Measurements from ENCODE around the gene TCIRG1.
"Not testable (repeated sequence)": the region's sequence is repeated elsewhere in the genome, so short reads cannot be mapped to it uniquely, and the experiment has no call there.

TCIRG1 gene

DNA sequence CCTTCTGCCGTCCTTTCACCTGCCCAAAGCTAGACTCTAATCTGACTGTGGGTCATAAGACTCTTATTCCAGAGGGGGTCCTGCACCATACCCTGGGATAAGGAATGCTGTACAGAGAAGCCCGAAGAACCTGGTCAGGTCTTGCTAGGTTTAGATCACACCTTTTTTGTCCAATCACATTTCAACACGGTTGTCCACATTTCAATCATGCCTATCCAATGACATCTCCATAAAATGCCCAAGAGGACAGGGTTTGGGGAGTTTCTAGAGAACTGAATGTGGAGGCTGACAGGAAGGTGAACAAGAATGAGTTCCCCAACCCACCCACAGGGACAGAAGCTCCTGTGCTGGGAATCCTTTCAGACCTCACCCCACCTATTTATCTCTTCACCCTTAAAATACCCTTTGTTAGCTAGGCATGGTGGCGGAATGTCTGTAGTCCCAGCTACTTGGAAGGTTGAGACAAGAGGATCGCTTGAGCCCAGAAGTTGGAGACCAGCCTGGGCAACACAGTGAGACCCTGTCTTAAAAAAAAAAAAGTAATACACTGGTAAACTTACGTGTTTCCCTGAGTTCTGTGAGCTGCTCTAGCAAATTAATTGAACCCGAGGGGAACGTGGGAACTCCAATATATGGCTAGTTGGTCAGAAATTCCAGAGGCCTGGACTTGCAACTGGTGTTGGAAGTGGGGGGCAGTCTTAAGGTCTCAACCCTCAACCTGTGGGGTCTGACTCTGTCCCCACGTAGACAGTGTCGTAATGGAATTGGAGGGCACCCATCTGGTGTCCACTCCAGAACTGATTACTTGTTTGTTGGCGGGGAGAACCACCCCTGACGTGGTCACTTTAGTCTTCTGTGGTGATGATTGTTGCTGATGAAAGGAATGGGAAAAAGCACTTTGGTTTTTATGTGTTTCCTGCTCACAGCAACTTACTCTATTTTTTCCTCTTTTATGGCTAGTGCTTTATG, 17.8 kb downstream of the TCIRG1 start:
- no peak for DNase-seq

DNA sequence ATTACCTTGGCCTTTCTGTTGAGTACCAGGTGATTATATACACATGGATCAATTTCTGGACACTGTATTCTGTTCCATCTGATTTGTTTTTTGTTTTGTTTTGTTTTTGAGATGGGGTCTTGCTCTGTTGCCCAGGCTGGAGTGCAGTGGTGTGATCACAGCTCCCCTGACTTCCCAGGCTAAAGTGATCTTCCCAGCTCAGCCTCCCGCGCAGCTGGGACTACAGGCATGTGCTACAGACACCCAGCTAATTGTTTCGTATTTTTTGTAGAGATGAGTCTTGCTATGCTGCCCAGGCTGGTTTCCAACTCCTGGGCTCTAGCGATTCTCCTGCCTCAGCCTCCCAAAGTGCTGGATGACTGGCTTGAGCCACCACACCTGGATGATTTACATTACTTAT, 19.0 kb downstream of the TCIRG1 start:
- no peak for DNase-seq

DNA sequence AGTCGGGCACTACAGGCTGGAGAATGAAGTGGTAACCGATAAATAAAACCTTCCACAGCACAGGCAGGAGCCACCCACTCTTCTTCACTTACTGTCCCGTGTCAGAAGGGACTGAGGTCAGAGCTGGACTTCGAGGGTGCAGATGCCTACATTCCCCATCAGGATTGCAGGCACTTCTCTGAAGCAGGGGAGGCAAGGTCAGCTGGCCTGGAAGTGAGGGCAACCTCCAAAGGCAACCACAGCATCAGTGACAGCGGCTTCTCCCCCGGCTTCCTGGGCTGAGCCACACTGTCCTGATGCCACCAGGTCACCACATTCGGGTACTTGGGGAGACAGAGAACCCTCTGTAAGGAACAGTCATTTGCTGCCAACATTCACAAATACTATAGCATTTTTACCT, 22.7 kb downstream of the TCIRG1 start:
- DNase-seq, result no peak

DNA sequence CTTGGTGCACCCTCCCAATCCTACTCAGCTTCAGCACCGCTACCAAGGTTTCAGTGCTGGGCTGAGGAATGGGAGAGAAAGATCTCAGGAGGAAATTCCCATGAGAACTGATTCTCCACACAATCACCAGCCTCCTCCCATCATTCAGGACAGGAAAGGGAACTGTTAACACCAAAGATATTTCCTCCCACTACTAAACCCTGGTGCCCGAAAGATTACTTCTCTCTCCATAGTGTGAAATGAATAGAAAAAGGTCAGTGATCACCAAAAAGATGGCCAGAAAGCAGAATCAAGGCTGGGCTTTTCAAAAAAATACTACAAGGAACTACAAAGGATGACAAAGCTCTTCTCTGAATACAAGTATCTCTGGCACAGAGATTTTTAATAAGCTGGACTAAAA, 26.1 kb downstream of the TCIRG1 start:
- no peak for DNase-seq

DNA sequence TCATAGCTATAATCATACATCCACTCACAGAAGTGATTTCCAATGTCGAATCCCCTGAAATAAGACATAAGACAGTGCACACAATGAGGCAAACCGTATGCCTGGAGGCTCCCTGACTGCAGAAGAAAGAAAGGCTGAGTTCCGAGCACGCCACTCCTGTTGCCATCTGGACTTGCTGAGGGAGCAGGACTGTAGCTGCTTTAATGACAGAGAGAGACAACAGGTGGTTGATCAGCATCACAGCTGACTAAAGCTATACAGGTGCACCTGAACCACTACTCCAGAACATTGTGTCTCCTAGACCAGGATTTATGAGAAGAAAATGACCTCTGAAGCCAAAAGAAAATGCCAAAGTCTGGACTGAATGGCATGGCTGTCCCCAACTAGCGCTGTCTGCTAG, 27.0 kb downstream of the TCIRG1 start:
- no peak for DNase-seq

DNA sequence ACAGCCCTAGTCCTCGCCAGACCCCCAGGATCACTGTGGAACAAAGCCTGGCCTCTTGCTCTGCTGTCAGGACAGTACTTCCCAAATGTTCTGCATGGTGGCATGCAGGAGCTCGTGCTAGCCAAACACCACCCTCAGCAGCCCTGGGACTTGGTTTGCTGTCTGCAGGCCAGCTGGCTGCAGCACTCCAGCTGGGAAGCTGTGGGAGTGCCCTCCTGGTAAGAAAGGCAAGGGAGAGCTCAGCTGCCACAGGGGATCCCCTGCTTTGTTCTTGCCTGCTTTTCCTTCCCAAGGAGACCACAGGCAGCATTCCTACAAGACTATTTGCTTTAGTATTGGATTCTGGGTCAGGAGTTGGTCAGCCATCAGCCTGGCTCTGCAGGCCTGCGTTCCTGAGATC, 27.9 kb downstream of the TCIRG1 start:
- DNase-seq, result no peak

DNA sequence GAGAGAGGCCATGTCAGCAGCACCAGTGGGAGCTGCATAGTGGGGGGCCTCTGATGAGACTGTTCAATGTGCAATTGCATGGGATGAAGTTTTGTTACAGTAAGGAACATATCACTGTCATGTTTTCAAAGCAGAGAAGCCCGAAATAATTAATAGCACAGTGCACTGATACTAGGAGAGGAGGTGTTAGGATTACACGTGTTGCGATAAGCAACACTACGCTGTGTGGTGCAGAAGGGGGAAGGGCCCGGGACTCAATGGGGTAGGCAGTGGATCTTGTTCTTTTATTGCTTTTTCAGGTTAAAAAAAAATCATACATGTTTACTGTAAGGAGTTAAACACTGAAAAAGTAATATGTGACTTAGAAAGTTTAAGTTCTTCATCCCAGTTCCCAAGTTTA, 29.2 kb downstream of the TCIRG1 start:
- no peak for DNase-seq

DNA sequence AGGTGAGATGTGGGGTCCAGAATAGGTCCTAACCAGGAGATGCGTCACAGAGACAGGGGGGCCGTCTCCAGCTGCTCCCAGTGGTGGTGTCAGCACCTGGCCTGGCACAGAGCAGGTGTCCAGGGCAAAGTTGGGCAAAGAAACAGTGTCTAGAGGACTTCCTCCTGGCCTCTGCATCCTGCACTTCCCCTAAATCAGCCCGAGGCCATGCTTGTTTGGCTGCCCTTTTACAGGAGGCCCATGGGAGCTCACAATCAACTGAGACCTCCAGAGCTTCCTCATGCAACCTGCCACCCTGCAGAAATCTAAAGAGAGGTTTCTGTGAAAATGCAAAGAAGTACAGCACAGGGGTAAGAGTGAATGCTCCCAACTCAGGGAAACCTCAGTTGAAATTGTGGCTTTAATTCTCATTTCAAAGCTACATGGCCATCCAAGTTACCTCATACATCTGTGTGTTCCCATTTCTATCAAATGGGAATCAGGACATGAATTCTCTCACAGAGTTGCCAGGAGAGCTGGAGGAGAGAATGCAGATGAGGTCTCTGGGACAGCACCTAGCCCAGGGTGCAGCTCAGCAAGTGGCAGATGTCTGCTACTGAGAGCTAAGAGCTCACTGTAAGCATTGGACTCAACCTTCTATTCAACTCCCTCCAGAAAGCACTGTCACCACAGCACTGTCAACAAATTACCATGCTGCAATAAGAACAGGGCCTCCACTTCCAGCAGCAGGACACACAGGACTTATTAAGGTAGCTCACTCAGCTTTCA, 32.6 kb downstream of the TCIRG1 start:
- no peak for DNase-seq

DNA sequence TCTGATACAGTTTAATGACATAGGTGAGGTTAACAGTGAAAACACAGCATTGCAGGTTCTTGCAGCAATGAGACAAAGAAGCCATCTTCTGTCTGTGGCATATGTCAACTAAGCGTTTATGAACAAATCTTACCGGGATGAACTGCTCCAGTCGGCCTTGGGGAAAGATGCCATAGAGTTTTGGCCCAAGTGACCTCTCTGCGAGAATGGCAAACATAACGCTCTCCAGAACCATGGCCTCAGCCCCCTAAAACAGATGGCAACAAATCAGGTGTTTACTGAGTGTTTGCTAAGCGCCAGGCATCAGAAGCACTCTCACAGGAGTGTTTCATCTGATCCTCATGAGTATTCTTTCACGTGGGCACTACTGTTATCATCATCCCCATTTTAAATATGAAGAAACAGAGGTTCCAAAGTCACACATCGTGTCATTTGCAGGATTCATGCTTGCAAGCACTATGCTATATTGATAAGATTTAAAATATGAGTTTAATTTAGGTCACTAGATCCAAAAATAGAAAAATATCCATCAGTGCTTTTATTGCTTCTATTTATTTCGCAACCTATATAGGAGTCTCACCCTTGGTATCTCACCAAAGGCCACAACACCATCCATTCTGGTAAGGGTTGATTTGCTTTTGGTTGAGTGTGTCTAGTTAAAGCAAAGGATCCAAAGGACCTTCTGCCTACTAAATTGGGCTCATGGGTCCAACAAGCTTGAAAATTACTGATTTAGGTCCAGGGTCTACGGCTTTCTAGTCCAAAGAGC, 35.9 kb downstream of the TCIRG1 start:
- DNase-seq, result no peak

DNA sequence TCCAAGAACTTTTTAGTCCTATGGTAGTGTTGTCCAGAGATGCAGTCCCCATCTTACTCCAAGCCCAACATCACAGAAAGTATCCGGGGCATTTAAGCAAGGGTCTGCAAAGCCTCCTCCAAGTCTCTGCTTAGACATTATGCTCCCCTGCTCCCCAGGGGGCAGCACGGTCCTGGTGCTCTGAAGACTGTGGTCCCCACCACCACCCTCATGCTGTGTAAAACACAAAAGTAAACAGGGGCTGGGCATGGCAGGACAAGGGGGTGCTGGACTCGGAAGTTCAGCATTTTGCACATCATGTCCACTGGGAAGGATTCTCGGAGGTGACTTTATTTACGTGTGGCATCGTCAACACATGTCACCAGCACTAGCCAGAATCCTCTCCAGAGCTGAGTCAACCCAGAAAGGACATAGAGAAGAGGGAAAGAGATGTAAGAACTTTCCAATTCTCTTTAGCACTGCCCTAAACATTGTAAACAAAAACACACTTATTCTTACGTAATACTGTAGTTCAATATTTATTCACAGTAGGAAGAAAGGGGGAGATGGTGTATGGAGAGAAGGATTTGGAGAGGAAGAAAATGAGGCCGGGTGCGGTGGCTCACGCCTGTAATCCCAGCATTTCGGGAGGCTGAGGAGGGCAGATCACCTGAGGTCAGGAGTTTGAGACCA, 37.7 kb downstream of the TCIRG1 start:
- DNase-seq, result no peak

DNA sequence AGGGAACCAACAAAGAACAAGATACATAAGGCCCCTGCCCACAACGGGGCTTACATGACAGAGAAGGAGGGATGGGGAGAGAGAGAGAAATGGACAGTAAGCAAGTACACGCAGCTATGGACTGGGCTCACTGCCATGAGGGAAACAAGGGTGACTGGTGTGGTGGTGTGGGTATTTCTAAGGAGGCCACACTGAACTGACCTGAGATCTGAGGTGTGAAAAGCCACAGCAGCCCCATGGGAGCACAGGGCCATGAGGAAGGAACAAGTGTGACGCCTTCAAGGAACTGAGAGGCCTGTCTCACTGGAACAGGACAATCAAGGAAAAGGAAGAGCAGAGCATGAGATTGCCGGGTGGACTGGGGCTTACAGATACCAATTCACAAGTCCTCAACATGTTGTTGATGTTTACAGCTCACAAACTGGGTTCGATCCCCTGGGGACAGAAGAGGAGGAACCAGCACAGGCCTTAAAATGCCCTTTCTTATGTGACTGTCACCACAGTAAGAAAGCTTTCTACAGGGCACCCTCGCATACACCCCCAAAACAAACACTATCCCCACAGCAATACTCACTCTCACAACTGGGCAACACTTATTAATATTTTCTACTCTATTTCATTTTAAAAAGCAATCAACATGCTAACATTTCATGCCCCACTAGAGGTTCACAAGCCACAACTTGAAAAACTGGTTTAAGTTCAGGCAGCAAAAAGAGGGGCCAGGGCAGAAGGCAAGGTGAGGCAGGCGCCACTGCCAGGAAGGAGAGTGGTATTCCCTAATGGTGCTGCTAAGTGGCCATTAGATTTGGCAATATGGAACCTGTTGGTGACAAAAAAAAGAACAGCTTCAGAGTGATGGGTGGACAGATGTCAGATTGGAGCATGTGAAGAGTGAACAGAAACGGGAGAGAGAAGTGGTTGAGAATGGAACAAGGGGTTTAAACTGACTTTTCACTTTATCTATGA, 39.1 kb downstream of the TCIRG1 start:
- no peak for DNase-seq

DNA sequence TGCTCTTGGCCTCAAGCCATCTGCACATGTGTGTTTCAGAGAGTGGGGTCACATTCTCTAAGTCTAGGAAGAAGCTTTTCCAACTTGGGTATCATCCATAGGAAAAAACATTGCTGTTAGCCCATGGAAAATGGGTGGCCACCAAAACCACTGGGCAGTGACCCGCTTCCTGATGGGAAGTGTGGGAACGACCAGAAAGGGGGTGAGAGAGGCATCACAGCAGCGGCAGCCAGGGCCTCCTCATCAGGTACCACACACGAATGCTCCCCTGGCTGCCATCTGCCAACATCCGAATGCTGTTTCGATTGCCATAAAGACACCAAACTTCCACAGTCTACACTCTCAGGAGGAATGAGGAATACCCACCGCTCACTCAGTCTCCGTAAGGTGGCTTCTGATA, 42.0 kb downstream of the TCIRG1 start:
- DNase-seq, result no peak

DNA sequence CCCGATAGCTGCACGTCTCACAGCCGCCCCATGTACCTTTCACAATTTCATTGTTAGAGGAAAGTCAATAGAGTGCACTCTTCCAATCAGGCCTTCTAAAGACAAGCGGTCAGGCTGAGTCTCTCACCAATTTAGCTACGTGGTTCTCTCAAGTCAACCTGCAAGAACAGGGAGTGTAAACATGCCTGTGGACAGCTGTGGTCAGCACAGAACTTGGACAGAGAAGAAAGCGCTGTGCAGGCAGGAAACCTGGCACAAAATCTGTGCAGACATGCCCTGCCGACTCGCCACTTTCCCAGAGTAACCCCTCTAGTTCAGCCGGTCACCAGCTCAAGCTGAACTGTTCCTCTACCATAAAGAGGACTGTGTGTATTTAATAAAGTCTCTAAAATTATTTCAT, 42.9 kb downstream of the TCIRG1 start:
- no peak for DNase-seq

DNA sequence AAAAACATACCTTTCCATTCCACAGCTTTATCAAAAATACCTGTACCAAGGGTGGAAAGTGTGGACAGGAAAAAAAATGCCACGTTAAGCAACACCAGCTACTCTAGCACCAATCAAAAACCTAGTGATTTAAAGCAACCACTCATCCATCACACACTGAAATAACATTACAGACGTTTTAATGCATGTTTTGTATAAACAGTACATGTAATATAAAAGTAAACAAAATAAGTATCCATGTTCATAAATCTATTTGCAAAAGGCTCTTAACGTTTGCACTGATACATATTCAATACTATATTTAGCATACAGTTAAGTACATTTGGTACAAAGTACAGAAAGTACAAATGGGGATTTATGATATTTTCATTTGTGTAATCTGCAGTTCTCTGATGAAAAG, 43.7 kb downstream of the TCIRG1 start:
- no peak for DNase-seq

DNA sequence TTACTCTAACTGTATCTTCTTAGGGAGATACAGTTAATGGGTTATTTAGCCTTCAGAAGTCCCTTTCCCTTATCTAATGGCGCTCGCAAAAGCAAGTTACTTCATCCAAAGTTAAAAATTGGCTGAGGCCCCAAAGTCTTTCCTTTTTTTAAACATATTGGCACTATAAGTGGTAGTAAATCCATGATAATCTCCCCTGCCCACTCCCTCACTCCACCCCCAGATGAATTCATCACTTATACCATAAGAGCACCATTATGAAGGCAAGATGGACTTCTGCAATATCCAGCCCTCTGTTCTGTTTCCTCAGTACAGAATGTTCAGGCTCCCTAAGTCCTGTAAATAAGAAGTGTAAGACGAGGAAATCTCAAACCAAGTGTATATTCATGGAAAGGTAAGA, 44.7 kb downstream of the TCIRG1 start:
- DNase-seq, result no peak

DNA sequence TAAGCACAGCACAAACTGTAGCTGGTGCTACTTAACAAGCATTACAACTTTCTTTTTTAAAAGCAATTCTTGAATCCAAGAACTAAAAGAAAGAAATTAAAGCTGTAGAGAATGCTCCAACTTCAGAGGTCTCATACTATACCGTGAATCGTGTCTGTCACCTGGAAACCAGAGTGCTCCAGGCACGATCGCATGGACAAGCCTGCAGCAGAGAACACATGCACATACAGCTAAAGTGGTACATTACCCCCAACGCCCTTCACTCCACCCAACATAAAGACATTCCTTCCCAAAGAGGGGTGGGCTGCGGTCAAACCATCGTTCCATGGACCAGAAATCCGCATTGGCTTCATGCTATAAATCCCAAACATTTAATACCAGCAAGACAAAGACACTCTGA, 50.9 kb downstream of the TCIRG1 start:
- no peak for DNase-seq

DNA sequence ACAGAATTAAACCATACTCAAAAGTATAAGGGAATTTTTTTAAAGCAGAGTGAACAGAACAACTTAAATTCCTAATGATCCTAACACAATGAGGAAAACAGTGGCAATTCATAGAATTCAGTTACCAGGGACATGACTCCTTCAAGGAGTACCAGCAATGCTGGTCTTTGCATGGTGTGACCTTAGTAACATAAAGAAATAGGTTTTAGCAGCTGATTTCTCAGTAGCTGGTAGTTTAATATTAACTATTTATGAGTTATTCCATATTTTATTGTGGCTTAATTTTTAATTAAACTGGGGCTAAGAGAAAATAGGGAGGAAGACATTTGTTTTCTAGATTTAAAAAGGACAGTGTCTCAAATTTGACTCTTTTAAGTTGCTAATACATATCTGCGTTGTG, 51.5 kb downstream of the TCIRG1 start:
- no peak for DNase-seq

DNA sequence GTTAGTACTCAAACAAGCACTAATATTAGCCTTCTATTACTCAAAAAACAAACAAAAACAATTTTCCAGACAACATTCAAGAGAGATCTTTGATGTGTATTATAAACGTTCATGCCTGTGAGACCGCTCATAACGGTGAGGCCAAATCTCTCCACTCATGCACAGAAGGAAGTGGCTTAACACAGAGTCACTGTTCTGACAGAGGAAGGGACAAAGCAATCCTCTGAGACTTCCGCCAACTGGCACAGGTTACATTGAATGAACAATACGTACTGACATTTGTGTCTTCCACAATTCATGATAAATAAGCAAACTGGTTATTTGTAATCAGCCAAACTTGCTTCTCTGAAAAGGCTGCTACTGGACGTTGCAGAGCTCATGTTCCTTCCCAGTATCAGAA, 51.9 kb downstream of the TCIRG1 start:
- DNase-seq, result no peak

DNA sequence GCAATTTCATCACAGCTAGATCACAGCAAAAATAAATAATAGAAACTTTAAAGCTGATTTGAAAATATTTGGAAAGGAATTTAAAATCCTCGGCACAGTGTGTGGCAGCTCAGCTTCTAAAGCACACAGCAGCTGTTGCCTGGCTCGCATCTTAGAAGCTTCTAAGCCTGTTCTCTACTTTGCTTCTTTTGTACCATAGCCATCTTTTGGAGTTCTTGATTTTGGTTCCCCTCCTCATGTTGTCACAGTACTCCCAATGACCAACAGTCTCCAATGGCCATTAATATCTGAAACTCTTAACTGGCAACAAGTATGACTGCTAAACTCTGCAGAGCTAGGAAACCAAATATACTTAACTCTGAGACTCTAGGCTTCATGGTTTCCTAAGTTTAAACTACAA, 53.6 kb downstream of the TCIRG1 start:
- DNase-seq, result no peak

DNA sequence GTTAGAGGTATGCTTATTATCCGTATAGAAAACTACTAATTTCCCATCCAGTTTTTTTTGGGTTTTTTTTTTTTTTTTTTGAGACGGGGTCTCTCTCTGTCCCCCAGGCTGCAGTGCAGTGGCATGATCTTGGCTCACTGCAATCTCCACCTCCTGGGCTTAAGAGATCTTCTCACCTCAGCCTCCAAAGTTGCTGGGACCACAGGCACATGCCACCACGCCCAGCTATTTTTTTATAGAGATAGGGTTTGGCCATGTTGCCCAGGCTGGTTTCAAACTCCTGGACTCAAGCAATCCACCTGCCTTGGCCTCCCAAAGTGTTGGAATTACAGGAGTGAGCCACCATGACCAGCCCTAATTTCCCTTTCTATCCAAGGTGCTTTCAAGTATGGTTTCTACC, 54.1 kb downstream of the TCIRG1 start:
- not testable (repeated sequence) for DNase-seq

DNA sequence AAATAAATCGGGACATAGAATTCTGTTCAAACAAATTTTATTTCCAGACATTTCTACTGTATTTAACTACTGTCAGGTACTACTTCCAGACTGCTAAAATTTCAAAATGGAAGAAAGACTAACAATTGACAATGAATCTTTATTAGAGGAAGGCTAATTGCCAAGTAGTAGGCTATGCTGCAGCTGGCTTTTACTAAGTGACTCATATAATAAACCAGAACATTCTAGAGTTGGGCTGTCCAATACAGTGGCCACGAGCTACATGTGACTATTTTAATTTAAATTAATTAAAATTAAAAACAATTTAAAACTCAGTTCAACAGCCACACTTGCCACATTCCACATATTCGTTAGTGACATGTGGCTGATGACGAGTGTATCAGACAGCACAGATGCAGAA, 54.7 kb downstream of the TCIRG1 start:
- DNase-seq, result peak; percentile 33

DNA sequence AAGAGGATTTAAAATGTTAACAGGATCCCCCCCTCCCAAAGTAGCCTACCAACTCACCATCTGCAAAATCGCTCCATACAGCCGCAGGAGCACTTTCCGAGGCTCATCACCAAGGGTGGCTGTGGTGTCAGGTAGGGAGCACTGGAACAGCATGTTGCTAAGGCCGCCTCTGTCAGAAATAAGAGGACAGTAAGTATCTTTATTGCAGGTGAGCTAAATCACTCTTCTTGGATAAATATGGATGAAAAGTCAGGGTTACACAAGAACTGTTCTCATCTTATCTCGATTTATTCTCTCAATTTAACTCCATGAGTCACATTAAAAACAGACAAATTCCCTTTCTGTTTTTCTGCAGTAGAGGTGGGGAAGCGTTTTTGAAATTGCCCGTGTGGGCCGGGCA, 58.1 kb downstream of the TCIRG1 start:
- DNase-seq, result no peak
